ENCODE measurements around the gene FSD1L.

Gene FSD1L

DNA sequence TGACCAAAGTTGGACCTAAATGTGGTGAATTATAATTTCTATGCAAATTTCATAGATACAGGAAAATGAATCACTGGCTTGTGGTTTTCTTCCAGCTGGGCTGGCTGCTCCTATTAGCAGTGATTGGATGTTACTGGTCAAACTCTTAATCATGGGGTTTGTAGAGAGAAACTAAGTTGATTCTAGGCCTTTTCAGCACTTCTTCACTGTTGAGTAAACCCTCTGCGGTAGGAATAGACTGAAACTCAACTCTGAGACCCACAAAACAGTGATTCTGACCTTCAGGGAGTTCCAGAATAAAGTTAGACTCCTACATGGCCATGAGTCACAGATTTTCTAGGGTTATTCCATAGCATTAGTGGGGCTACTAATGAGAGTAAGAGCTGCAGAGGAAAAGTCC is 62.2 kb downstream of the FSD1L start (continued):
- TF ChIP-seq ZNF24 (tag by site-specific recombination; IDR thresholded peaks at IDR 0.05) (no peak), ZNF544 (tag by site-specific recombination; IDR thresholded peaks at IDR 0.05) (no peak), ZFP69B (tag by site-specific recombination; IDR thresholded peaks at IDR 0.05) (no peak), KLF9 (tag by site-specific recombination; IDR thresholded peaks at IDR 0.05; ENCODE audit: low read depth) (no peak), ZBTB48 (tag by site-specific recombination; IDR thresholded peaks at IDR 0.05) (no peak)

- Histone ChIP-seq H3K27ac (ENCODE audit: extremely low read depth, low read depth, low read length) (no peak overlapping the region), H3K4me3 (ENCODE audit: low read depth, low read length) (no peak overlapping the region), H3K36me3 (ENCODE audit: control insufficient read depth in 2 of 2, insufficient read depth in 1 of 2, low read length in 2 of 2) (peaks cover 3 to 31% of the 10 kb centered on the region in 2 experiments; a peak in 1 of 3 replicates), H3K4me1 (ENCODE audit: control insufficient read depth, insufficient read depth, low read length) (no peaks in the 10 kb centered on the region), H3K9me3 (ENCODE audit: control insufficient read depth, insufficient read depth, low read depth, low read length) (no peaks in the 10 kb centered on the region)
- no peak for TF ChIP-seq YY2 (tag by site-specific recombination; IDR thresholded peaks at IDR 0.05)
- TF ChIP-seq ZNF837 (tag by site-specific recombination; IDR thresholded peaks at IDR 0.05) = no peak
- no peak for TF ChIP-seq ZNF704 (tag by site-specific recombination; IDR thresholded peaks at IDR 0.05)
- TF ChIP-seq, protein P1, sequence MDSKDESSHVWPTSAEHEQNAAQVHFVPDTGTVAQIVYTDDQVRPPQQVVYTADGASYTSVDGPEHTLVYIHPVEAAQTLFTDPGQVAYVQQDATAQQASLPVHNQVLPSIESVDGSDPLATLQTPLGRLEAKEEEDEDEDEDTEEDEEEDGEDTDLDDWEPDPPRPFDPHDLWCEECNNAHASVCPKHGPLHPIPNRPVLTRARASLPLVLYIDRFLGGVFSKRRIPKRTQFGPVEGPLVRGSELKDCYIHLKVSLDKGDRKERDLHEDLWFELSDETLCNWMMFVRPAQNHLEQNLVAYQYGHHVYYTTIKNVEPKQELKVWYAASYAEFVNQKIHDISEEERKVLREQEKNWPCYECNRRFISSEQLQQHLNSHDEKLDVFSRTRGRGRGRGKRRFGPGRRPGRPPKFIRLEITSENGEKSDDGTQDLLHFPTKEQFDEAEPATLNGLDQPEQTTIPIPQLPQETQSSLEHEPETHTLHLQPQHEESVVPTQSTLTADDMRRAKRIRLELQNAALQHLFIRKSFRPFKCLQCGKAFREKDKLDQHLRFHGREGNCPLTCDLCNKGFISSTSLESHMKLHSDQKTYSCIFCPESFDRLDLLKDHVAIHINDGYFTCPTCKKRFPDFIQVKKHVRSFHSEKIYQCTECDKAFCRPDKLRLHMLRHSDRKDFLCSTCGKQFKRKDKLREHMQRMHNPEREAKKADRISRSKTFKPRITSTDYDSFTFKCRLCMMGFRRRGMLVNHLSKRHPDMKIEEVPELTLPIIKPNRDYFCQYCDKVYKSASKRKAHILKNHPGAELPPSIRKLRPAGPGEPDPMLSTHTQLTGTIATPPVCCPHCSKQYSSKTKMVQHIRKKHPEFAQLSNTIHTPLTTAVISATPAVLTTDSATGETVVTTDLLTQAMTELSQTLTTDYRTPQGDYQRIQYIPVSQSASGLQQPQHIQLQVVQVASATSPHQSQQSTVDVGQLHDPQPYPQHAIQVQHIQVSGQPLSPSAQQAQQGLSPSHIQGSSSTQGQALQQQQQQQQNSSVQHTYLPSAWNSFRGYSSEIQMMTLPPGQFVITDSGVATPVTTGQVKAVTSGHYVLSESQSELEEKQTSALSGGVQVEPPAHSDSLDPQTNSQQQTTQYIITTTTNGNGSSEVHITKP (tag by site-specific recombination; IDR thresholded peaks at IDR 0.05) = no peak
- TF ChIP-seq ZNF433 (tag by site-specific recombination; IDR thresholded peaks at IDR 0.05; ENCODE audit: low read depth) = no peak
- TF ChIP-seq ZNF513 (tag by site-specific recombination; IDR thresholded peaks at IDR 0.05) = no peak
- ChIA-PET CTCF (interaction anchor here (0.6 to 0.7 kb wide), 2 partner anchors 30 to 35 kb away, joined by 3 to 4 read pairs; no protein-coding TSS in a partner anchor), POLR2A (no interaction called here)
Observed at GRCh38 chr9:105511446-105511845, 63.6 kb downstream of the FSD1L start.

DNA sequence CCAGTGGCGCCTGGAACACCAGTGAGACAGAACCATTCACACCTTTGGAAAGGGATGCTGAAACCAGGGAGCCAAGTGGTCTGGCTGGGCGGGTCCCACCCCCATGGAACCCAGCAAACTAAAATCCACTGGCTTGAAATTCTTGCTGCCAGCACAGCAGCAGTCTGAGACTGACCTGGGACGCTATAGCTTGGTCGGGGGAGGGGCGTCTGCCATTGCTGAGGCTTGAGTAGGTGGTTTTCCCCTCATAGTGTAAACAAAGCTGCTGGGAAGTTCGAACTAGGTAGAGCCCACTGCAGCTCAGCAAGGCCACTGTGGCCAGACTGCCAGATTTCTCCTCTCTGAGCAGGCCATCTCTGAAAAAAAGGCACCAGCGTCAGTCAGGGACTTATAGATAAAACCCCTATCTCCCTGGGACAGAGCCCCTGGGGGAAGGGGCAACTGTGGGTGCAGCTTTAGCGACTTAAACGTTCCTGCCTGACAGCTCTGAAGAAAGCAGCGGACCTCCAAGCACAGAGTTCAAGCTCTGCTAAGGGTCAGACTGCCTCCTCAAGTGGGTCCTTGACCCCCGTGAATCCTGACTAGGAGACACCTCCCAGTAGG is 68.1 kb downstream of the FSD1L start:
- Histone ChIP-seq H3K27ac (ENCODE audit: extremely low read depth, low read depth, low read length) (no peak overlapping the region), H3K4me3 (ENCODE audit: low read depth, low read length) (no peak overlapping the region), H3K9me3 (ENCODE audit: control insufficient read depth, insufficient read depth, low read depth, low read length) (no peaks in the 10 kb centered on the region), H3K4me1 (ENCODE audit: control insufficient read depth, insufficient read depth, low read length) (no peaks in the 10 kb centered on the region), H3K36me3 (ENCODE audit: control insufficient read depth in 2 of 2, insufficient read depth in 1 of 2, low read length in 2 of 2) (peaks cover 0 to 20% of the 10 kb centered on the region in 2 experiments; a peak in 1 of 3 replicates)
- CTCF ChIA-PET = interaction anchor here (0.5 kb wide), 1 partner anchor 35 kb away, joined by 3 read pairs; no protein-coding TSS in a partner anchor
- POLR2A ChIA-PET = no interaction called here
- TF ChIP-seq ZSCAN23 (tag by site-specific recombination; IDR thresholded peaks at IDR 0.05) (no peak), ZNF449 (tag by site-specific recombination; IDR thresholded peaks at IDR 0.05) (no peak), ZBTB1 (tag by site-specific recombination; IDR thresholded peaks at IDR 0.05) (no peak), ZNF426 (tag by site-specific recombination; IDR thresholded peaks at IDR 0.05) (no peak), KLF10 (tag by site-specific recombination; IDR thresholded peaks at IDR 0.05) (no peak), ZNF354C (tag by site-specific recombination; IDR thresholded peaks at IDR 0.05; ENCODE audit: borderline replicate concordance, low read depth) (no peak), ZNF701 (tag by site-specific recombination; IDR thresholded peaks at IDR 0.05) (no peak), ZNF843 (tag by site-specific recombination; IDR thresholded peaks at IDR 0.05) (no peak), ZNF544 (tag by site-specific recombination; IDR thresholded peaks at IDR 0.05) (no peak), ZNF560 (tag by site-specific recombination; IDR thresholded peaks at IDR 0.05; ENCODE audit: borderline replicate concordance) (no peak), ZNF660 (tag by site-specific recombination; IDR thresholded peaks at IDR 0.05) (no peak), BCL11B (tag by site-specific recombination; IDR thresholded peaks at IDR 0.05; ENCODE audit: low read depth) (no peak), MYNN (tag by site-specific recombination; IDR thresholded peaks at IDR 0.05; ENCODE audit: borderline replicate concordance) (no peak), ZNF169 (tag by site-specific recombination; IDR thresholded peaks at IDR 0.05) (no peak), ZXDB (tag by site-specific recombination; IDR thresholded peaks at IDR 0.05) (no peak)
